ENCODE data around the gene GSS.

GSS gene

GRCh38 chr20:34982270-34983088 is 26.9 kb upstream of the GSS start:
- no peaks in the 10 kb centered on the region for H3K36me3 ChIP-seq (ENCODE audit: control insufficient read depth, insufficient read depth, low read length, severe bottlenecking)
- no peak for DNase-seq (ENCODE audit: low read depth)
- H3K4me1 ChIP-seq (ENCODE audit: control insufficient read depth, insufficient read depth, low read length) = no peaks in the 10 kb centered on the region
- H3K9me3 ChIP-seq (ENCODE audit: control insufficient read depth, low read length) = no peaks in the 10 kb centered on the region
- no peak overlapping the region for H3K9ac ChIP-seq (ENCODE audit: low read length)
- peaks cover 34% of the 10 kb centered on the region for H3K27me3 ChIP-seq (replicated peaks; ENCODE audit: control insufficient read depth, insufficient read depth, low read length)
- no peak overlapping the region for H3K4me3 ChIP-seq (ENCODE audit: low read length)

GRCh38 chr20:34980543-34981233 is 25.1 kb upstream of the GSS start:
- Histone ChIP-seq H3K4me1 (ENCODE audit: control insufficient read depth, insufficient read depth, low read length) (no peaks in the 10 kb centered on the region), H3K9ac (ENCODE audit: low read length) (no peak overlapping the region), H3K36me3 (ENCODE audit: control insufficient read depth, insufficient read depth, low read length, severe bottlenecking) (no peaks in the 10 kb centered on the region), H3K9me3 (ENCODE audit: control insufficient read depth, low read length) (no peaks in the 10 kb centered on the region), H3K27me3 (replicated peaks; ENCODE audit: control insufficient read depth, insufficient read depth, low read length) (peaks cover 39% of the 10 kb centered on the region), H3K4me3 (ENCODE audit: low read length) (no peak overlapping the region)
- DNase-seq (ENCODE audit: low read depth) = no peak

- H3K9ac ChIP-seq (ENCODE audit: low read length) = no peak overlapping the region
- no peaks in the 10 kb centered on the region for H3K36me3 ChIP-seq (ENCODE audit: control insufficient read depth, insufficient read depth, low read length, severe bottlenecking)
- DNase-seq (ENCODE audit: low read depth) = no peak
- H3K27me3 ChIP-seq (replicated peaks; ENCODE audit: control insufficient read depth, insufficient read depth, low read length) = peaks cover 37% of the 10 kb centered on the region
- no peaks in the 10 kb centered on the region for H3K9me3 ChIP-seq (ENCODE audit: control insufficient read depth, low read length)
- H3K4me1 ChIP-seq (ENCODE audit: control insufficient read depth, insufficient read depth, low read length) = no peaks in the 10 kb centered on the region
- H3K4me3 ChIP-seq (ENCODE audit: low read length) = no peak overlapping the region
Observed at GRCh38 chr20:34979366-34980153, 24.0 kb upstream of the GSS start.

GRCh38 chr20:34978092-34978744 is 22.6 kb upstream of the GSS start:
- no peaks in the 10 kb centered on the region for H3K4me1 ChIP-seq (ENCODE audit: control insufficient read depth, insufficient read depth, low read length)
- H3K9me3 ChIP-seq (ENCODE audit: control insufficient read depth, low read length) = no peaks in the 10 kb centered on the region
- no peak overlapping the region for H3K4me3 ChIP-seq (ENCODE audit: low read length)
- no peak for DNase-seq (ENCODE audit: low read depth)
- H3K9ac ChIP-seq (ENCODE audit: low read length) = no peak overlapping the region
- H3K36me3 ChIP-seq (ENCODE audit: control insufficient read depth, insufficient read depth, low read length, severe bottlenecking) = no peaks in the 10 kb centered on the region
- peaks cover 32% of the 10 kb centered on the region for H3K27me3 ChIP-seq (replicated peaks; ENCODE audit: control insufficient read depth, insufficient read depth, low read length)

GRCh38 chr20:34977365-34978091 is 21.9 kb upstream of the GSS start:
- no peak overlapping the region for H3K9ac ChIP-seq (ENCODE audit: low read length)
- H3K27me3 ChIP-seq (replicated peaks; ENCODE audit: control insufficient read depth, insufficient read depth, low read length) = peaks cover 34% of the 10 kb centered on the region
- no peak overlapping the region for H3K4me3 ChIP-seq (ENCODE audit: low read length)
- H3K36me3 ChIP-seq (ENCODE audit: control insufficient read depth, insufficient read depth, low read length, severe bottlenecking) = no peaks in the 10 kb centered on the region
- no peaks in the 10 kb centered on the region for H3K9me3 ChIP-seq (ENCODE audit: control insufficient read depth, low read length)
- no peaks in the 10 kb centered on the region for H3K4me1 ChIP-seq (ENCODE audit: control insufficient read depth, insufficient read depth, low read length)
- DNase-seq (ENCODE audit: low read depth) = no peak

GRCh38 chr20:34976286-34976685 is 20.7 kb upstream of the GSS start:
- no peaks in the 10 kb centered on the region for H3K9me3 ChIP-seq (ENCODE audit: control insufficient read depth, low read length)
- H3K36me3 ChIP-seq (ENCODE audit: control insufficient read depth, insufficient read depth, low read length, severe bottlenecking) = no peaks in the 10 kb centered on the region
- H3K27me3 ChIP-seq (replicated peaks; ENCODE audit: control insufficient read depth, insufficient read depth, low read length) = peaks cover 41% of the 10 kb centered on the region
- H3K9ac ChIP-seq (ENCODE audit: low read length) = no peak overlapping the region
- no peak for DNase-seq (ENCODE audit: low read depth)
- H3K4me3 ChIP-seq (ENCODE audit: low read length) = no peak overlapping the region
- H3K4me1 ChIP-seq (ENCODE audit: control insufficient read depth, insufficient read depth, low read length) = no peaks in the 10 kb centered on the region

GRCh38 chr20:34974246-34974645 is 18.6 kb upstream of the GSS start:
- Histone ChIP-seq H3K9me3 (ENCODE audit: control insufficient read depth, low read length) (no peaks in the 10 kb centered on the region), H3K27me3 (replicated peaks; ENCODE audit: control insufficient read depth, insufficient read depth, low read length) (peaks cover 41% of the 10 kb centered on the region), H3K4me3 (ENCODE audit: low read length) (no peak overlapping the region), H3K9ac (ENCODE audit: low read length) (no peak overlapping the region), H3K4me1 (ENCODE audit: control insufficient read depth, insufficient read depth, low read length) (no peaks in the 10 kb centered on the region), H3K36me3 (ENCODE audit: control insufficient read depth, insufficient read depth, low read length, severe bottlenecking) (no peaks in the 10 kb centered on the region)
- no peak for DNase-seq (ENCODE audit: low read depth)

- no peak overlapping the region for H3K4me3 ChIP-seq (ENCODE audit: low read length)
- H3K9ac ChIP-seq (ENCODE audit: low read length) = no peak overlapping the region
- no peaks in the 10 kb centered on the region for H3K4me1 ChIP-seq (ENCODE audit: control insufficient read depth, insufficient read depth, low read length)
- H3K27me3 ChIP-seq (replicated peaks; ENCODE audit: control insufficient read depth, insufficient read depth, low read length) = peaks cover 29% of the 10 kb centered on the region
- DNase-seq (ENCODE audit: low read depth) = no peak
- H3K36me3 ChIP-seq (ENCODE audit: control insufficient read depth, insufficient read depth, low read length, severe bottlenecking) = no peaks in the 10 kb centered on the region
- H3K9me3 ChIP-seq (ENCODE audit: control insufficient read depth, low read length) = no peaks in the 10 kb centered on the region
Observed at GRCh38 chr20:34971561-34972235, 16.1 kb upstream of the GSS start.

- no peaks in the 10 kb centered on the region for H3K4me1 ChIP-seq (ENCODE audit: control insufficient read depth, insufficient read depth, low read length)
- H3K36me3 ChIP-seq (ENCODE audit: control insufficient read depth, insufficient read depth, low read length, severe bottlenecking) = no peaks in the 10 kb centered on the region
- H3K27me3 ChIP-seq (replicated peaks; ENCODE audit: control insufficient read depth, insufficient read depth, low read length) = peaks cover 22% of the 10 kb centered on the region
- no peaks in the 10 kb centered on the region for H3K9me3 ChIP-seq (ENCODE audit: control insufficient read depth, low read length)
- no peak for DNase-seq (ENCODE audit: low read depth)
- H3K9ac ChIP-seq (ENCODE audit: low read length) = no peak overlapping the region
- H3K4me3 ChIP-seq (ENCODE audit: low read length) = no peak overlapping the region
Observed at GRCh38 chr20:34970846-34971560, 15.4 kb upstream of the GSS start.

Measured in adipocyte (in vitro differentiated cells).